T-helper 17 cell (primary cell): ENCODE data around the gene DLG2. TPM values are rescaled to one million over a fixed set of nuclear protein-coding genes. Genes with fewer than 3 reads are reported as not detected.

ENCODE experiments used
- ATAC-seq: fragments of 150-1000 bp; cut with Tn5 transposase; 2 replicates; pipeline ENCODE4 v1.10.0; 2021; ENCODE audit warnings: mild to moderate bottlenecking, moderate library complexity
- DNase-seq, 3 donors: peaks; one replicate each; pipeline versions ENCODE4 v3.0.0 to v3.0.0-alpha.2; 2020 to 2021
- H3K9me3 ChIP-seq: one replicate; pipeline ENCODE4 v1.7.0; 2013; ENCODE audit warnings: low read length, mild to moderate bottlenecking; ENCODE audit not compliant: control insufficient read depth, poor library complexity, severe bottlenecking
- H3K27ac Mint-ChIP-seq: one replicate; pipeline ENCODE4 v1.8.0; 2022; ENCODE audit warnings: mild to moderate bottlenecking, moderate library complexity, mixed read lengths
- H3K27me3 Mint-ChIP-seq: one replicate; pipeline ENCODE4 v1.8.0; 2022; ENCODE audit warnings: mixed read lengths
- H3K36me3 Mint-ChIP-seq: one replicate; pipeline ENCODE4 v1.8.0; 2022; ENCODE audit warnings: low read depth, mixed read lengths
- H3K4me1 Mint-ChIP-seq: one replicate; pipeline ENCODE4 v1.8.0; 2022; ENCODE audit warnings: mild to moderate bottlenecking, mixed read lengths
- H3K4me3 Mint-ChIP-seq: one replicate; pipeline ENCODE4 v1.8.0; 2022; ENCODE audit warnings: mild to moderate bottlenecking, moderate library complexity, mixed read lengths
- total RNA-seq, 4 donors: library from RNA in 2 of 4; stranded (reverse) in 2 of 4; gene quantifications; one replicate each; pipeline ENCODE4 v1.2.3 and lab custom pipeline; 2022 to 2026

Gene DLG2
- total RNA-seq, 2 donors from 2014 or later, result 1.0 to 2.2 TPM

GRCh38 chr11:83544846-83545245 lies 2082.3 kb downstream of the DLG2 start:
- Mint-ChIP-seq H3K4me3 (no peak overlapping the region), H3K36me3 (no peaks in the 10 kb centered on the region), H3K27ac (no peak overlapping the region), H3K27me3 (no peaks in the 10 kb centered on the region), H3K4me1 (no peaks in the 10 kb centered on the region)
- H3K9me3 ChIP-seq, result no peaks in the 10 kb centered on the region
- DNase-seq, result no peak
- no peak for ATAC-seq

- Mint-ChIP-seq H3K27ac (no peak overlapping the region), H3K4me1 (no peaks in the 10 kb centered on the region), H3K27me3 (no peaks in the 10 kb centered on the region), H3K4me3 (no peak overlapping the region), H3K36me3 (no peaks in the 10 kb centered on the region)
- DNase-seq (no peak), ATAC-seq (no peak)
- no peaks in the 10 kb centered on the region for H3K9me3 ChIP-seq
These were observed 2083.3 kb downstream of the DLG2 start for GRCh38 chr11:83543706-83544439.

GRCh38 chr11:83542861-83543260 lies 2084.3 kb downstream of the DLG2 start:
- no peaks in the 10 kb centered on the region for H3K9me3 ChIP-seq
- no peak for DNase-seq
- ATAC-seq, result no peak
- no peaks in the 10 kb centered on the region for H3K4me1 Mint-ChIP-seq
- no peaks in the 10 kb centered on the region for H3K27me3 Mint-ChIP-seq
- H3K27ac Mint-ChIP-seq, result no peak overlapping the region
- no peaks in the 10 kb centered on the region for H3K36me3 Mint-ChIP-seq
- H3K4me3 Mint-ChIP-seq, result no peak overlapping the region

GRCh38 chr11:83540728-83541127 lies 2086.4 kb downstream of the DLG2 start:
- no peak for ATAC-seq
- no peak overlapping the region for H3K4me3 Mint-ChIP-seq
- H3K4me1 Mint-ChIP-seq, result no peaks in the 10 kb centered on the region
- H3K36me3 Mint-ChIP-seq, result no peaks in the 10 kb centered on the region
- no peak overlapping the region for H3K27ac Mint-ChIP-seq
- H3K27me3 Mint-ChIP-seq, result no peaks in the 10 kb centered on the region
- no peak for DNase-seq
- peaks cover 2% of the 10 kb centered on the region for H3K9me3 ChIP-seq

GRCh38 chr11:83540112-83540675 lies 2086.9 kb downstream of the DLG2 start:
- H3K36me3 Mint-ChIP-seq, result no peaks in the 10 kb centered on the region
- no peak for ATAC-seq
- H3K9me3 ChIP-seq, result peaks cover 4% of the 10 kb centered on the region
- no peak overlapping the region for H3K4me3 Mint-ChIP-seq
- H3K27ac Mint-ChIP-seq, result no peak overlapping the region
- H3K27me3 Mint-ChIP-seq, result no peaks in the 10 kb centered on the region
- no peaks in the 10 kb centered on the region for H3K4me1 Mint-ChIP-seq
- no peak for DNase-seq

GRCh38 chr11:83538286-83538685 lies 2088.9 kb downstream of the DLG2 start:
- H3K9me3 ChIP-seq, result peaks cover 4% of the 10 kb centered on the region
- H3K4me3 Mint-ChIP-seq, result no peak overlapping the region
- H3K36me3 Mint-ChIP-seq, result no peaks in the 10 kb centered on the region

GRCh38 chr11:83537131-83537610 lies 2090.0 kb downstream of the DLG2 start:
- H3K9me3 ChIP-seq, result peaks cover 4% of the 10 kb centered on the region
- H3K36me3 Mint-ChIP-seq, result no peaks in the 10 kb centered on the region
- H3K4me3 Mint-ChIP-seq, result no peak overlapping the region
- no peaks in the 10 kb centered on the region for H3K4me1 Mint-ChIP-seq
- ATAC-seq (no peak), DNase-seq (no peak)
- no peak overlapping the region for H3K27ac Mint-ChIP-seq
- no peaks in the 10 kb centered on the region for H3K27me3 Mint-ChIP-seq

More at GRCh38 chr11:83538286-83538685, 2088.9 kb downstream of the DLG2 start:
- H3K27me3 Mint-ChIP-seq, result no peaks in the 10 kb centered on the region
- no peak overlapping the region for H3K27ac Mint-ChIP-seq
- H3K4me1 Mint-ChIP-seq, result no peaks in the 10 kb centered on the region
- DNase-seq (no peak), ATAC-seq (no peak)

- no peaks in the 10 kb centered on the region for H3K4me1 Mint-ChIP-seq
- H3K4me3 Mint-ChIP-seq, result no peak overlapping the region
- peaks cover 4% of the 10 kb centered on the region for H3K9me3 ChIP-seq
- ATAC-seq (no peak), DNase-seq (no peak)
- no peaks in the 10 kb centered on the region for H3K27me3 Mint-ChIP-seq
- H3K27ac Mint-ChIP-seq, result no peak overlapping the region
- H3K36me3 Mint-ChIP-seq, result no peaks in the 10 kb centered on the region
These were observed 2094.0 kb downstream of the DLG2 start for GRCh38 chr11:83533166-83533565.

- no peak for ATAC-seq
- Mint-ChIP-seq H3K27ac (no peak overlapping the region), H3K27me3 (no peaks in the 10 kb centered on the region), H3K36me3 (no peaks in the 10 kb centered on the region), H3K4me3 (no peak overlapping the region), H3K4me1 (no peaks in the 10 kb centered on the region)
- no peaks in the 10 kb centered on the region for H3K9me3 ChIP-seq
- no peak for DNase-seq
These were observed 2098.3 kb downstream of the DLG2 start for GRCh38 chr11:83528877-83529276.

- H3K27ac Mint-ChIP-seq, result no peak overlapping the region
- H3K4me3 Mint-ChIP-seq, result no peak overlapping the region
- H3K9me3 ChIP-seq, result no peaks in the 10 kb centered on the region
- DNase-seq (no peak), ATAC-seq (no peak)
- no peaks in the 10 kb centered on the region for H3K36me3 Mint-ChIP-seq
- no peaks in the 10 kb centered on the region for H3K4me1 Mint-ChIP-seq
- no peaks in the 10 kb centered on the region for H3K27me3 Mint-ChIP-seq
These were observed 2098.9 kb downstream of the DLG2 start for GRCh38 chr11:83528225-83528624.

- DNase-seq (no peak), ATAC-seq (no peak)
- Mint-ChIP-seq H3K36me3 (no peaks in the 10 kb centered on the region), H3K4me3 (no peak overlapping the region), H3K27me3 (no peaks in the 10 kb centered on the region), H3K4me1 (no peaks in the 10 kb centered on the region), H3K27ac (no peak overlapping the region)
- no peaks in the 10 kb centered on the region for H3K9me3 ChIP-seq
These were observed 2103.5 kb downstream of the DLG2 start for GRCh38 chr11:83523676-83524075.

GRCh38 chr11:83522911-83523310 lies 2104.2 kb downstream of the DLG2 start:
- ATAC-seq, result no peak
- Mint-ChIP-seq H3K36me3 (no peaks in the 10 kb centered on the region), H3K4me1 (no peaks in the 10 kb centered on the region), H3K4me3 (no peak overlapping the region), H3K27ac (no peak overlapping the region), H3K27me3 (no peaks in the 10 kb centered on the region)
- H3K9me3 ChIP-seq, result no peaks in the 10 kb centered on the region
- no peak for DNase-seq

GRCh38 chr11:83521647-83522596 lies 2105.2 kb downstream of the DLG2 start:
- H3K4me3 Mint-ChIP-seq, result no peak overlapping the region
- H3K27ac Mint-ChIP-seq, result no peak overlapping the region
- no peaks in the 10 kb centered on the region for H3K4me1 Mint-ChIP-seq
- H3K9me3 ChIP-seq, result no peaks in the 10 kb centered on the region
- no peaks in the 10 kb centered on the region for H3K36me3 Mint-ChIP-seq
- DNase-seq, result no peak
- no peak for ATAC-seq
- no peaks in the 10 kb centered on the region for H3K27me3 Mint-ChIP-seq
